Transverse colon (tissue), 4 donors: ENCODE results near the gene CRTC3. TPM values are rescaled to one million over a fixed set of nuclear protein-coding genes. Genes with fewer than 3 reads are reported as not detected.
A peak's percentile ranks its signal among the peaks of the same experiment; 100 is the strongest.

ENCODE experiments used
- DNase-seq: peaks from one replicate; pipeline ENCODE4 v3.0.0-alpha.2; 2019
- H3K27ac ChIP-seq, 4 donors: fragments of 200-600 bp; sonication (generic); 2 replicates each; pipeline ENCODE4 v1.5.1; 2016 to 2018; ENCODE audit warnings: inconsistent platforms in 4 of 4
- H3K27me3 ChIP-seq: fragments of 200-600 bp; sonication (generic); 2 replicates; pipeline ENCODE4 v1.5.1; 2017; ENCODE audit warnings: inconsistent platforms
- H3K36me3 ChIP-seq, 4 donors: fragments of 200-600 bp; sonication (generic); 2 replicates each; pipeline ENCODE4 v1.5.1; 2017 to 2019; ENCODE audit warnings: inconsistent platforms in 4 of 4
- H3K4me1 ChIP-seq, 4 donors: fragments of 200-600 bp; sonication (generic); 2 replicates each; pipeline ENCODE4 v1.5.1; 2017 to 2020; ENCODE audit warnings: inconsistent platforms in 4 of 4
- H3K4me3 ChIP-seq, 4 donors: fragments of 200-600 bp; sonication (generic); 1 replicate in 1 of 4; 2 replicates in 3 of 4; pipeline versions ENCODE4 v1.5.1 to v1.6.1; 2017 to 2019; ENCODE audit warnings: inconsistent platforms in 4 of 4
- H3K9me3 ChIP-seq, 2 donors: fragments of 200-600 bp; sonication (generic); 2 replicates each; pipeline ENCODE4 v1.5.1; 2017 to 2019; ENCODE audit warnings: inconsistent platforms in 2 of 2
- CTCF ChIP-seq, 5 experiments: fragments of 200-600 bp in 3 of 5; fragments of 450-650 bp in 2 of 5; sonication (generic) in 3 of 5; IDR thresholded peaks; 1 replicate in 2 of 5; 2 replicates in 3 of 5; pipeline ENCODE4 v1.5.1; 2016 to 2017; ENCODE audit warnings: antibody characterized with exemption in 5 of 5, inconsistent platforms in 3 of 5, mild to moderate bottlenecking in 2 of 5, moderate library complexity in 1 of 5
- EP300 ChIP-seq: sonication (generic); formaldehyde crosslinking; IDR thresholded peaks from one replicate; pipeline ENCODE4 v1.6.1; 2017; ENCODE audit warnings: antibody characterized with exemption, low read depth
- POLR2A ChIP-seq: fragments of 450-650 bp; IDR thresholded peaks from one replicate; pipeline ENCODE4 v1.6.1; 2016; ENCODE audit warnings: antibody characterized with exemption, mild to moderate bottlenecking, moderate library complexity
- POLR2AphosphoS5 ChIP-seq, 3 donors: sonication (generic); formaldehyde crosslinking; IDR thresholded peaks; one replicate each; pipeline ENCODE4 v1.6.1; 2016; ENCODE audit warnings: antibody characterized with exemption in 3 of 3
- WGBS, 2 donors: methylation state at CpG; one replicate each; pipeline ENCODE4 v1.1.5; 2018; ENCODE audit warnings: low coverage in 1 of 2; 5-methylcytosine and 5-hydroxymethylcytosine counted together
- in situ Hi-C, 4 donors: fragments of 200-750 bp; cut with MboI; loops; one replicate each; pipeline versions ENCODE4 v1.15.0 to v1.15.1; 2017; ENCODE audit warnings: low sequenced_read_pairs in 3 of 4, low pct_ligation_motif_present in 1 of 4, low pct_unique_long_range_greater_than_20kb in 1 of 4
- intact Hi-C: fragments of 100-400 bp; cut with DNase I; formaldehyde crosslinking; loops from one replicate; pipeline ENCODE4 v1.15.1; 2023; ENCODE audit warnings: low total_unique reads
- total RNA-seq, 4 donors: library from RNA; depleted of rRNA; stranded (reverse); fragments of >200 nt; gene quantifications; one replicate each; pipeline ENCODE4 v1.1.0, GENCODE V29; 2016

Gene CRTC3
- total RNA-seq, 4 donors from 2014 or later: 23.0 to 35.9 (median 24.1) TPM

- in situ Hi-C loops (no loop called here), intact Hi-C loops (no loop called here)
- Histone ChIP-seq H3K27me3 (no peaks in the 10 kb centered on the region), H3K9me3 (no peaks in the 10 kb centered on the region), H3K4me3 (no peak overlapping the region), H3K27ac (peak overlapping the region; percentile 78 to 87 (median 82)), H3K4me1 (peaks cover 40 to 81% (median 65%) of the 10 kb centered on the region in 4 donors), H3K36me3 (no peaks in the 10 kb centered on the region)
- WGBS, 2 donors: 0 to 38% methylated on average over 1 to 4 of the region's 4 CpGs
- TF ChIP-seq POLR2A (no peak), CTCF (IDR thresholded peaks at IDR 0.05) (no peak), EP300 (no peak), POLR2AphosphoS5 (IDR thresholded peaks at IDR 0.05) (no peak)
- peak; percentile 52 for DNase-seq
Observed at GRCh38 chr15:90558171-90558573, 28.4 kb downstream of the CRTC3 start.

DNA sequence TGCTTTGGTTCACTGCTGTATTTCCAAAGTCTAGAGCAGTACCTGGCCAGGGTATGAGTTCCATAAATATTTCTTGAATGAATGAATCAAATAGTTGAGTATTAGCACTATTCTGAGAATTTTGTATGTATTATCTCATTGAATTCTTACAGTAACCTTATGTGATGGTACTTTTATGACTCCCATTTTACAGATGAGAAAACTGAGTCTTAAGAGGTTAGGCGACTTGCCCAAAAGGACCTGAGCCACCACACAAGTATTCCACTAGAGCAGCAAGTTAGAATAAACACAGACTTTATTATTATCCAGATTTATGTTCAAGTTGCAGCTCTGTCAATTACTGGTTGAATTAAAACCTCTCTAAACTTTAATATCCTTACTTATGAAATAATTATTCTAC is 29.4 kb downstream of the CRTC3 start:
- 89 to 98% methylated on average over 1 of the region's 1 CpG for WGBS, 2 donors
- no peaks in the 10 kb centered on the region for H3K9me3 ChIP-seq
- H3K36me3 ChIP-seq: no peaks in the 10 kb centered on the region
- no peak for DNase-seq
- no peak overlapping the region for H3K4me3 ChIP-seq
- H3K4me1 ChIP-seq: peaks cover 49 to 85% (median 67%) of the 10 kb centered on the region in 4 donors
- in situ Hi-C loops (no loop called here), intact Hi-C loops (no loop called here)
- H3K27me3 ChIP-seq: no peaks in the 10 kb centered on the region
- peak overlapping the region; percentile 78 to 87 (median 82) for H3K27ac ChIP-seq
- no peak for TF ChIP-seq POLR2AphosphoS5 (IDR thresholded peaks at IDR 0.05)
- TF ChIP-seq CTCF (IDR thresholded peaks at IDR 0.05): no peak
- TF ChIP-seq EP300: no peak
- TF ChIP-seq POLR2A: no peak

GRCh38 chr15:90560229-90560776 is 30.6 kb downstream of the CRTC3 start:
- WGBS, 2 donors: 43 to 89% methylated on average over 1 to 7 of the region's 7 CpGs
- in situ Hi-C loops: no loop called here
- intact Hi-C loops: no loop called here
- Histone ChIP-seq H3K27ac (peak overlapping the region; percentile 78 to 87 (median 82)), H3K4me1 (peaks cover 52 to 97% (median 72%) of the 10 kb centered on the region in 4 donors), H3K9me3 (no peaks in the 10 kb centered on the region), H3K27me3 (no peaks in the 10 kb centered on the region), H3K4me3 (no peak overlapping the region), H3K36me3 (no peaks in the 10 kb centered on the region)
- DNase-seq: peak; percentile 38
- TF ChIP-seq POLR2AphosphoS5 (IDR thresholded peaks at IDR 0.05): peak; percentile 72 to 78 (median 72)
- no peak for TF ChIP-seq CTCF (IDR thresholded peaks at IDR 0.05)
- no peak for TF ChIP-seq POLR2A
- TF ChIP-seq EP300: peak; percentile 45

GRCh38 chr15:90561344-90562244 is 31.9 kb downstream of the CRTC3 start:
- no peak overlapping the region for H3K4me3 ChIP-seq
- TF ChIP-seq POLR2A (no peak), POLR2AphosphoS5 (IDR thresholded peaks at IDR 0.05) (peak in 2 of 3 donors; percentile 18 to 66)
- intact Hi-C loops (no loop called here), in situ Hi-C loops (no loop called here)
- H3K27ac ChIP-seq: peak overlapping the region; percentile 78 to 87 (median 82)
- H3K4me1 ChIP-seq: peaks cover 46 to 94% (median 66%) of the 10 kb centered on the region in 4 donors
- no peaks in the 10 kb centered on the region for H3K9me3 ChIP-seq
- no peaks in the 10 kb centered on the region for H3K27me3 ChIP-seq
- no peaks in the 10 kb centered on the region for H3K36me3 ChIP-seq
- no peak for DNase-seq
- WGBS, 2 donors: 48 to 71% methylated on average over 3 to 5 of the region's 5 CpGs
